Measurements from ENCODE around the gene AMIGO1. TPM values are rescaled to one million over a fixed set of nuclear protein-coding genes. Genes with fewer than 3 reads are reported as not detected.

The AMIGO1 gene
- total RNA-seq, 1 experiment from 2014 or later: 1.5 TPM

DNA sequence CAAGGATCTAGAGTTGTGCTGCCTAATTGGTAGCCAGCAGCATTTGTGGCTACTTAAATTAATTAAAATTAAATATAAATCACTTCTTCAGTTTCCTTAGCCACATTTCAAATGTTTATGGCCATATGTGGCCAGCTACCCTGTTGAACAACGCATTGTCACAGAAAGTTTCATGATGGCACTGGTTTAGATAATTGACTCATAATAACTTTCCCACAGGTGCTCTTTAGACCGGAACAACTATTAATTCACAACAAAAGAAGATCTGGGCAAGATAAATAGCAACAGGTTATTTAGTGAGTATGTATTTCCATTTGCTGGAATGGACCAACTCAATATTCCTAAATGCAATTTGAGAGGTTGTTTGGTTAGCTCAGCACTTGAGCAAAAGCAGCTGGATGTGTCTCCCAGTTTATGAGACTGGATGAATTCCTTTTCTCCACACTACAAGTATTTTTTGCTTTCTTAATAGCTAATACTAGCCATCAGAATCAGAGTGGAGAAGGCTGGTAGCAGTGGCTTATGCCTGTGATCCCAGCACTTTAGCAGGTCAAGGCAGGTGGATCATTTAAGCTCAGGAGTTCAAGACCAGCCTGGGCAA lies 3.7 kb upstream of the AMIGO1 start:
- CTCF ChIA-PET: interaction anchor here (0.6 kb wide), 1 partner anchor 28 kb away, joined by 3 read pairs; no protein-coding TSS in a partner anchor

DNA sequence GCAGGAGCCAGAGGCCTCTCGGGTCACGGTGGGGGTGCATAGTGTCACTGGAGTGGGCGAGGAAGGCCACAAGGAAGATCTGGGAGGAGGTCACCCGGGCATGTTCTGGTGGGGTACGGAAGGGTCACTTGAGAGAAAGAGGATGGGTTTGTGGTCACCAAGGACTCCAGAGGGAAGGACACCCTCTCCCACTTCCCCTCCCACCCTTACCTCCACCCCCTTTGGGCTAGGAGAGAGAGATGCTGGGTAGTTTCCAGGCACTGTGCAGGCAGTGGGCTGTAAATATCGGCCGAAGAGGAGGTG lies 703 bp downstream of the AMIGO1 start:
- peaks cover 9% of the 10 kb centered on the region for H3K4me1 Mint-ChIP-seq (ENCODE audit: low read depth, unreplicated experiment)
- intact Hi-C loops (cut with micrococcal nuclease; ENCODE audit: unreplicated experiment): no loop called here
- H3K4me3 Mint-ChIP-seq (ENCODE audit: low read depth, unreplicated experiment): peak overlapping the region; percentile 64
- CTCF ChIA-PET: no interaction called here
- TF ChIP-seq, protein P1, sequence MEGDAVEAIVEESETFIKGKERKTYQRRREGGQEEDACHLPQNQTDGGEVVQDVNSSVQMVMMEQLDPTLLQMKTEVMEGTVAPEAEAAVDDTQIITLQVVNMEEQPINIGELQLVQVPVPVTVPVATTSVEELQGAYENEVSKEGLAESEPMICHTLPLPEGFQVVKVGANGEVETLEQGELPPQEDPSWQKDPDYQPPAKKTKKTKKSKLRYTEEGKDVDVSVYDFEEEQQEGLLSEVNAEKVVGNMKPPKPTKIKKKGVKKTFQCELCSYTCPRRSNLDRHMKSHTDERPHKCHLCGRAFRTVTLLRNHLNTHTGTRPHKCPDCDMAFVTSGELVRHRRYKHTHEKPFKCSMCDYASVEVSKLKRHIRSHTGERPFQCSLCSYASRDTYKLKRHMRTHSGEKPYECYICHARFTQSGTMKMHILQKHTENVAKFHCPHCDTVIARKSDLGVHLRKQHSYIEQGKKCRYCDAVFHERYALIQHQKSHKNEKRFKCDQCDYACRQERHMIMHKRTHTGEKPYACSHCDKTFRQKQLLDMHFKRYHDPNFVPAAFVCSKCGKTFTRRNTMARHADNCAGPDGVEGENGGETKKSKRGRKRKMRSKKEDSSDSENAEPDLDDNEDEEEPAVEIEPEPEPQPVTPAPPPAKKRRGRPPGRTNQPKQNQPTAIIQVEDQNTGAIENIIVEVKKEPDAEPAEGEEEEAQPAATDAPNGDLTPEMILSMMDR (IDR thresholded peaks at IDR 0.05; ENCODE audit: unreplicated experiment): no peak
- H3K36me3 Mint-ChIP-seq (ENCODE audit: insufficient read depth, unreplicated experiment): no peaks in the 10 kb centered on the region
- no peak for DNase-seq
- peak overlapping the region; percentile 58 for H3K27ac Mint-ChIP-seq (ENCODE audit: unreplicated experiment)
- no TSS peak for BruUV-seq (replicated peaks)
- peaks cover 40% of the 10 kb centered on the region for H3K27me3 Mint-ChIP-seq (ENCODE audit: unreplicated experiment)
- H3K9me3 Mint-ChIP-seq (ENCODE audit: low read depth, unreplicated experiment): no peaks in the 10 kb centered on the region

More for the DNA sequence above, 3.7 kb upstream of the AMIGO1 start:
- Mint-ChIP-seq H3K27me3 (ENCODE audit: unreplicated experiment) (peaks cover 35% of the 10 kb centered on the region), H3K4me3 (ENCODE audit: low read depth, unreplicated experiment) (no peak overlapping the region), H3K9me3 (ENCODE audit: low read depth, unreplicated experiment) (no peaks in the 10 kb centered on the region), H3K36me3 (ENCODE audit: insufficient read depth, unreplicated experiment) (no peaks in the 10 kb centered on the region), H3K4me1 (ENCODE audit: low read depth, unreplicated experiment) (peaks cover 25% of the 10 kb centered on the region), H3K27ac (ENCODE audit: unreplicated experiment) (no peak overlapping the region)
- DNase-seq: no peak
- intact Hi-C loops (cut with micrococcal nuclease; ENCODE audit: unreplicated experiment): no loop called here
- TF ChIP-seq, protein P1 (IDR thresholded peaks at IDR 0.05; ENCODE audit: unreplicated experiment): no peak
- no TSS peak for BruUV-seq (replicated peaks)

DNA sequence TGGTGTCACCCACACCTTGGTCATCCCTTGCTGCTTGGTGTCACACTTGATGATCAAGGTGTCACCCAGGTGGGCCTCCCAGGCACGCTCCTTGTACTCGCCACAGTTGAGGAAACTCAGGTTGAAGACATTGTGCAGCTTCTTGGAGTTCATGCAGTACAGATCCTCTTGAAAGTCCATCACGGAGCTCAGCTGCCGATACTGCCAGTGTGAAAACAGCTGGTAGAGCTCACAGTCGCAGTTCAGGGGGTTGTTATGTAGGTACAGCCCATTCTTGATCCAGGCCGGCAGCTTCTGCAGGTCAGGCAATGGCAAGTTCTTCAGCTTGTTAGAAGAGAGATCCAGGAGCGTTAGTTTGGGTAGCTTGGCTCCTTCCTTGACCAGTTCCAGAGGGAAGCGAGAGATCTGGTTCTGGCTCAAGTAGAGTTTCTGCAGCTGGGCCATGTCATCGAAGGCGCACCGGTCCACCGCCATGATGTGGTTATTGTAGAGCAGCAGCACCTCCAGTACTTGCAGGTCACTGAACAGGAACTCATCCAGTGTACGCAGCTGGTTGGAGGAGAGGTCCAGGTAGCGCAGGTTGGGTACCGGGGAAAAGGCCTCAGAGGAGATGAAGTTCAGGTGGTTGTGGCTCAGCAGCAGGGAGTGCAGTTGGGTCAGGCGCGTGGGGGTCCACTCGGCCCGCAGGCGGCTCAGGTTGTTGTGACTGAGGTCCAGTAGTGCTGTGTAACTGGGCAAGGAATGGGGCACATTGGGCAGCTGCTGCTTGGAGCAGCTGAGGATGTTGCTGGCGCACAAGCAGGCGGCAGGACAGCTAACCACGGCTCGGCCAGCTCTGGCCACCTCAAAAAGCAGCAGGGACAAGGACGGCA lies 1.3 kb downstream of the AMIGO1 start:
- CTCF ChIA-PET: interaction anchor here (0.5 kb wide), 1 partner anchor 12 kb away, joined by 8 read pairs; no protein-coding TSS in a partner anchor
- no peak for DNase-seq
- H3K4me3 Mint-ChIP-seq (ENCODE audit: low read depth, unreplicated experiment): peak overlapping the region; percentile 64
- TF ChIP-seq, protein P1 (IDR thresholded peaks at IDR 0.05; ENCODE audit: unreplicated experiment): no peak
- peaks cover 40% of the 10 kb centered on the region for H3K27me3 Mint-ChIP-seq (ENCODE audit: unreplicated experiment)
- no peaks in the 10 kb centered on the region for H3K9me3 Mint-ChIP-seq (ENCODE audit: low read depth, unreplicated experiment)
- no TSS peak for BruUV-seq (replicated peaks)
- H3K4me1 Mint-ChIP-seq (ENCODE audit: low read depth, unreplicated experiment): peaks cover 9% of the 10 kb centered on the region
- H3K27ac Mint-ChIP-seq (ENCODE audit: unreplicated experiment): no peak overlapping the region
- intact Hi-C loops (cut with micrococcal nuclease; ENCODE audit: unreplicated experiment): no loop called here
- no peaks in the 10 kb centered on the region for H3K36me3 Mint-ChIP-seq (ENCODE audit: insufficient read depth, unreplicated experiment)

DNA sequence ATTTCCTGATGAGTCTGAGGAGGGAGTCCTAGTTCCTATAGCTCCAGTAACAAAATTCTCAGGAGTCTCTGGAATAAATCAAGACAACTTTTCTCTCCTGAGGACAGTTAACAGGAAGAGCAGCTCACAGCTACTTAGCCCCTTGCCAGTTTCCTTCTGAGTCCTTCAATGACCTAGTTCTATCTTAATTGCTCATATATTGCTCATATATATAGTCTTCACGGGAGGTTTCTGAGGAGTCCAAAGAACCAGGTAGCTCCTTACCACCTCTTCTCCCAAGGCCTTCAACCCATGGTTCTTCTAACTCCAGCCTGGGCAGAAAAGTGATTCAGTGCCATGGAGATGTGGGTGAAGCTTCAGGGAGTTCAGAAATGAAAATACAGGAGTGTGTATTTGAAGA lies 4.6 kb downstream of the AMIGO1 start:
- DNase-seq: no peak
- TF ChIP-seq, protein P1 (IDR thresholded peaks at IDR 0.05; ENCODE audit: unreplicated experiment): no peak
- Mint-ChIP-seq H3K4me1 (ENCODE audit: low read depth, unreplicated experiment) (peaks cover 2% of the 10 kb centered on the region), H3K9me3 (ENCODE audit: low read depth, unreplicated experiment) (no peaks in the 10 kb centered on the region), H3K36me3 (ENCODE audit: insufficient read depth, unreplicated experiment) (no peaks in the 10 kb centered on the region), H3K27ac (ENCODE audit: unreplicated experiment) (no peak overlapping the region), H3K27me3 (ENCODE audit: unreplicated experiment) (peaks cover 19% of the 10 kb centered on the region), H3K4me3 (ENCODE audit: low read depth, unreplicated experiment) (no peak overlapping the region)
- BruUV-seq (replicated peaks): no TSS peak
- CTCF ChIA-PET: no interaction called here
- intact Hi-C loops (cut with micrococcal nuclease; ENCODE audit: unreplicated experiment): no loop called here
